ENCODE results near the gene COX7B2. TPM values are rescaled to one million over a fixed set of nuclear protein-coding genes. Genes with fewer than 3 reads are reported as not detected.
A peak's percentile ranks its signal among the peaks of the same experiment; 100 is the strongest.

The COX7B2 gene
- total RNA-seq, 1 experiment from 2014 or later = 4.7 TPM

DNA sequence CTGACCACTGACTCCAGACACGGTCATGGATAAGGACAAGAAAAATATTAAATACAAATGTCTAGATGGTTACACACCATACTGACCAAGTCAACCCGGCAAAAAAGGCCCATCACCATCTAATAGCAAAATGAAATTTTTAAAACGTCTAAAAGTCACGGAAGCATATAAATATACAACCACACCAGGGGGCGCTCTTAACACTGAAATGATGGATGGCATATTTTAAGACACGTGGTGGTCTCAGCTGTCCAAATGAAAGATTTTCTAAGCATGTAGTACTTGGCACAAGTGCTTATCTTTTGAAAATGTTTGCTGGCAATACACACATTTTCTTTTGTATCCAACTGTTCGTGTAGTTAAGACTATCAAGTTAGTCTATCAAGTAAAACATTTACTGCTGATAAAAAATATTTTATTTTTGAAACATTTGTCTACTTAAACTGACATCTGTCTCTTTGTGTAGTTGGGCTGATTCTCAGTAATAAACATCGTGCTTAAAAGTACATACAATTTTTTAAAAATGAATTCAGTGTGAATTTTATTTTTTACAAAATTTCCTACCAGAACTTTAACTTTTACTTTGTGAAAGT, 64.6 kb downstream of the COX7B2 start:
- TF ChIP-seq EZH2 (IDR thresholded peaks at IDR 0.05; ENCODE audit: low read length, unreplicated experiment) = no peak
- TF ChIP-seq CTCF (conservative IDR thresholded peaks at IDR 0.05; ENCODE audit: low read depth, low read length) = peak; percentile 76
- Histone ChIP-seq H3K9me3 (ENCODE audit: low read length) (no peaks in the 10 kb centered on the region), H3K79me2 (ENCODE audit: low read length) (no peaks in the 10 kb centered on the region), H4K20me1 (ENCODE audit: low read length) (no peaks in the 10 kb centered on the region), H3K4me3 (ENCODE audit: low read length) (no peak overlapping the region), H3K4me1 (ENCODE audit: insufficient read depth, low read length) (no peaks in the 10 kb centered on the region), H3F3A (ENCODE audit: low read length, unreplicated experiment) (no peaks in the 10 kb centered on the region), H3K4me2 (ENCODE audit: low read length) (no peak overlapping the region), H3K9ac (ENCODE audit: low read length) (no peak overlapping the region), H2AFZ (ENCODE audit: low read length) (no peak overlapping the region), H3K27ac (ENCODE audit: low read length) (no peak overlapping the region), H3K9me2 (replicated peaks; ENCODE audit: low read length) (no peaks in the 10 kb centered on the region), H3K27me3 (ENCODE audit: low read length) (0 out of 2 replicates have a peak, but pooled peaks cover 8% of the 10 kb centered on the region), H3K36me3 (ENCODE audit: low read depth, low read length) (no peaks in the 10 kb centered on the region)
- no TSS peak for BruUV-seq (replicated peaks)
- no peak for ATAC-seq
- POLR2A ChIA-PET (ENCODE audit: unreplicated experiment) = no interaction called here
- intact Hi-C loops (cut with micrococcal nuclease) = loop anchor here (5.0 kb wide), 1 partner anchor 538 kb away; no protein-coding TSS in a partner anchor
- CTCF ChIA-PET = no interaction called here
- peak; percentile 63 for DNase-seq

- Histone ChIP-seq H3K27me3 (ENCODE audit: low read length) (no peaks in the 10 kb centered on the region), H4K20me1 (ENCODE audit: low read length) (no peaks in the 10 kb centered on the region), H3K9ac (ENCODE audit: low read length) (no peak overlapping the region), H3K4me2 (ENCODE audit: low read length) (no peak overlapping the region), H3F3A (ENCODE audit: low read length, unreplicated experiment) (no peaks in the 10 kb centered on the region), H3K9me2 (replicated peaks; ENCODE audit: low read length) (no peaks in the 10 kb centered on the region), H3K4me3 (ENCODE audit: low read length) (no peak overlapping the region), H2AFZ (ENCODE audit: low read length) (no peak overlapping the region), H3K27ac (ENCODE audit: low read length) (no peak overlapping the region), H3K9me3 (ENCODE audit: low read length) (no peaks in the 10 kb centered on the region), H3K4me1 (ENCODE audit: insufficient read depth, low read length) (no peaks in the 10 kb centered on the region), H3K36me3 (ENCODE audit: low read depth, low read length) (no peaks in the 10 kb centered on the region), H3K79me2 (ENCODE audit: low read length) (no peaks in the 10 kb centered on the region)
- BruUV-seq (replicated peaks) = no TSS peak
- no peak for DNase-seq
- no peak for ATAC-seq
- POLR2A ChIA-PET (ENCODE audit: unreplicated experiment) = no interaction called here
- CTCF ChIA-PET = no interaction called here
- intact Hi-C loops (cut with micrococcal nuclease) = no loop called here
- TF ChIP-seq EZH2phosphoT487 (IDR thresholded peaks at IDR 0.05; ENCODE audit: borderline replicate concordance, low read length) = no peak
- no peak for TF ChIP-seq CTCF (conservative IDR thresholded peaks at IDR 0.05; ENCODE audit: low read depth, low read length)
- TF ChIP-seq EZH2 (IDR thresholded peaks at IDR 0.05; ENCODE audit: low read length, unreplicated experiment) = no peak
Measured at GRCh38 chr4:46839128-46839527, 69.9 kb downstream of the COX7B2 start.

GRCh38 chr4:46837639-46838038, 71.4 kb downstream of the COX7B2 start:
- no peaks in the 10 kb centered on the region for H3K79me2 ChIP-seq (ENCODE audit: low read length)
- ATAC-seq = no peak
- no TSS peak for BruUV-seq (replicated peaks)
- intact Hi-C loops (cut with micrococcal nuclease) = no loop called here
- H3K9me3 ChIP-seq (ENCODE audit: low read length) = no peaks in the 10 kb centered on the region
- POLR2A ChIA-PET (ENCODE audit: unreplicated experiment) = no interaction called here
- H3K4me2 ChIP-seq (ENCODE audit: low read length) = no peak overlapping the region
- H3K9me2 ChIP-seq (replicated peaks; ENCODE audit: low read length) = no peaks in the 10 kb centered on the region
- CTCF ChIA-PET = no interaction called here
- no peaks in the 10 kb centered on the region for H3K36me3 ChIP-seq (ENCODE audit: low read depth, low read length)
- no peaks in the 10 kb centered on the region for H3K27me3 ChIP-seq (ENCODE audit: low read length)
- no peaks in the 10 kb centered on the region for H3F3A ChIP-seq (ENCODE audit: low read length, unreplicated experiment)
- DNase-seq = no peak
- no peak overlapping the region for H3K9ac ChIP-seq (ENCODE audit: low read length)
- H3K4me3 ChIP-seq (ENCODE audit: low read length) = no peak overlapping the region
- no peak overlapping the region for H2AFZ ChIP-seq (ENCODE audit: low read length)
- H3K27ac ChIP-seq (ENCODE audit: low read length) = no peak overlapping the region
- no peaks in the 10 kb centered on the region for H4K20me1 ChIP-seq (ENCODE audit: low read length)
- TF ChIP-seq EZH2phosphoT487 (IDR thresholded peaks at IDR 0.05; ENCODE audit: borderline replicate concordance, low read length) (no peak), EZH2 (IDR thresholded peaks at IDR 0.05; ENCODE audit: low read length, unreplicated experiment) (no peak), CTCF (conservative IDR thresholded peaks at IDR 0.05; ENCODE audit: low read depth, low read length) (no peak)
- H3K4me1 ChIP-seq (ENCODE audit: insufficient read depth, low read length) = no peaks in the 10 kb centered on the region
